Measurements from ENCODE around the gene PIEZO2.
A peak's percentile ranks its signal among the peaks of the same experiment; 100 is the strongest.

The PIEZO2 gene

DNA sequence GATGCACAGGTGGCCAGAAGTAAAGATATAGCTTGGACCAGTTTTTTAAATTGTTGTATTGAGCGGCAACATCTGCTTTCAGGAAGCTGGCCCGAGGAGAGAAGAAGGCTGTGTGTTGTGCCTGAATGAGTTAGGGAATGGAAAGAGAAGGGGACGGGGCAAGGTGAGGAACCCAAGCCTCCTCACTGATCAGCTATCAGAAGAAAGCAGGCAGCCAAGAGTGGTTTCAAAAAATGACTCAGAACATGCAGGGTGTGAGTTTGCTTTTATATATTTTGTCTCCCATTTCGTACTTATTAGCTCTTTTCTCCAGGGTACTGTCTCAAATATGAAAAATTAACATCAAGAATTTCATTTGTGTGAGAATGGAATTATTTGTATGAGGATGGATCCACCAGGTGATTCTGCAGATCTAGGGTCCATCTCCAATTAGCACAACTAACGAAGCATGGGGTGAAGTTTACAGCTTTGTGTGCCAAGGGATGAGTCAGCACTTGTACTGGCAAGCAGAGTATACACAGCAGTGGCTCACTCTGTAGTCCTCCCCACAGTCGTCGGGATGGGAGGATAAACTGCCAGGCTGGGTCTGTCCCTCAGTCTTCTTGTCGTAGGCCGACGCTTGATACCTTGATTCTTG is 175.7 kb downstream of the PIEZO2 start:
- H3K4me3 ChIP-seq (ENCODE audit: control insufficient read depth, low read depth, low read length): no peak overlapping the region
- DNase-seq (ENCODE audit: low read depth): no peak

DNA sequence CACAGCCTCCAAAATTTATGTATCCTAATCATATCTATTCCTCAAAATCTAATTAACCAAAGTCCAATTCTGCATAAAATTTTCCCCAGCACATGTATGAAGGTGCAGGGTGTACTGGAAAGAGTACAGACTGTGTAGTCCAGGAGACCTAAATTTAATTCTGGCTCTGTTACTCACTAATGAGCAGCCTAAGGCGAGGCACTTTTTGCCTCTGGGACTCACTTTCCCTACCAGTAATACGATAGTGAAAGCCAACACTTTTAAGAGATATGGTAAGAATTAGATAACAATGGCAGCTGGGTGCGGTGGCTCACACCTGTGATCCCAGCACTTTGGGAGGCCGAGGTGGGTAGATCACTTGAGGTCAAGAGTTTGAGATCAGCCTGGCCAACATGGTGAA is 177.7 kb downstream of the PIEZO2 start:
- TF ChIP-seq, protein P1, sequence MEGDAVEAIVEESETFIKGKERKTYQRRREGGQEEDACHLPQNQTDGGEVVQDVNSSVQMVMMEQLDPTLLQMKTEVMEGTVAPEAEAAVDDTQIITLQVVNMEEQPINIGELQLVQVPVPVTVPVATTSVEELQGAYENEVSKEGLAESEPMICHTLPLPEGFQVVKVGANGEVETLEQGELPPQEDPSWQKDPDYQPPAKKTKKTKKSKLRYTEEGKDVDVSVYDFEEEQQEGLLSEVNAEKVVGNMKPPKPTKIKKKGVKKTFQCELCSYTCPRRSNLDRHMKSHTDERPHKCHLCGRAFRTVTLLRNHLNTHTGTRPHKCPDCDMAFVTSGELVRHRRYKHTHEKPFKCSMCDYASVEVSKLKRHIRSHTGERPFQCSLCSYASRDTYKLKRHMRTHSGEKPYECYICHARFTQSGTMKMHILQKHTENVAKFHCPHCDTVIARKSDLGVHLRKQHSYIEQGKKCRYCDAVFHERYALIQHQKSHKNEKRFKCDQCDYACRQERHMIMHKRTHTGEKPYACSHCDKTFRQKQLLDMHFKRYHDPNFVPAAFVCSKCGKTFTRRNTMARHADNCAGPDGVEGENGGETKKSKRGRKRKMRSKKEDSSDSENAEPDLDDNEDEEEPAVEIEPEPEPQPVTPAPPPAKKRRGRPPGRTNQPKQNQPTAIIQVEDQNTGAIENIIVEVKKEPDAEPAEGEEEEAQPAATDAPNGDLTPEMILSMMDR (IDR thresholded peaks at IDR 0.05; ENCODE audit: control insufficient read depth, insufficient read depth, low read depth, low read length, missing control alignments): no peak
- DNase-seq (ENCODE audit: low read depth): no peak
- no peak overlapping the region for H3K4me3 ChIP-seq (ENCODE audit: control insufficient read depth, low read depth, low read length)

More for the DNA sequence above, 175.7 kb downstream of the PIEZO2 start:
- TF ChIP-seq, protein P1 (IDR thresholded peaks at IDR 0.05; ENCODE audit: control insufficient read depth, insufficient read depth, low read depth, low read length, missing control alignments): no peak

DNA sequence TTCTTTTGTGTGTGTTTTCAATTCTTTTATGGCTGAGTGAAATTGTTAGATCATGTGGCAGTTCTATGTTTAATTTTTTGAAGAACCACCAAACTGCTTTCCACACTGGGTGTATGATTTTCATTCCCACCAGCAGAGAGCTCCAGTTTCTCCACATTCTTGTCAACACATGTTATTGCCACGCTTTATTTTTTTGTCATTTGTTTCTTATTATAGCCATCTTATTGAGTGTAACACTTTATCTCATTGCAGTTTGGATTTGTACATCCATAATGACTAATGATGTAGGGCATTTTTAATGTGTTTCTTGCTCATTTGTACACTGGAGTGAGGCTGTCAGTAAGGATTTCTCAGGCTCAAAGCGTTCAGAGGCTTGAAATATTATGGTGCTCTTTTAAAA is 184.2 kb downstream of the PIEZO2 start:
- H3K4me3 ChIP-seq (ENCODE audit: control insufficient read depth, low read depth, low read length): no peak overlapping the region
- TF ChIP-seq, protein P1 (IDR thresholded peaks at IDR 0.05; ENCODE audit: control insufficient read depth, insufficient read depth, low read depth, low read length, missing control alignments): no peak
- peak; percentile 45 for DNase-seq (ENCODE audit: low read depth)

DNA sequence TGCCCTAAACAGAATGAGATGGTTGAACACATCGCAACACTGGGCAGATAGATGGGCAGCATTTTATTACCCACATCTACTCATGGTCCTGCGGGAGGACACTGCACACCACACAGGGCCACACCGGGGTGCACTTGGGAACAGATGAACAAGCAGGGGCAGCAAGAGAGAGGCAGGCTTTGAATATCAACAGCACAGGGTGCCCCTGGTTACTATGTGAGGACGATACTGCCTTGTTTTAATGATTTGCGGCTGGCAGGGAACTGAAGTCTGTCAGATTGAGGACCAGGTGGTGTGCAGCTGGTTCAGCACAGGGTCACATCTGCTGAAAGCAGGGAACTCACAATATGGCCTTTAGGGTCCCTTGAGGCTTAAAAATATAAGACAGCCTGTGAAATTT is 195.7 kb downstream of the PIEZO2 start:
- no peak for DNase-seq (ENCODE audit: low read depth)
- TF ChIP-seq, protein P1 (IDR thresholded peaks at IDR 0.05; ENCODE audit: control insufficient read depth, insufficient read depth, low read depth, low read length, missing control alignments): no peak
- H3K4me3 ChIP-seq (ENCODE audit: control insufficient read depth, low read depth, low read length): no peak overlapping the region

DNA sequence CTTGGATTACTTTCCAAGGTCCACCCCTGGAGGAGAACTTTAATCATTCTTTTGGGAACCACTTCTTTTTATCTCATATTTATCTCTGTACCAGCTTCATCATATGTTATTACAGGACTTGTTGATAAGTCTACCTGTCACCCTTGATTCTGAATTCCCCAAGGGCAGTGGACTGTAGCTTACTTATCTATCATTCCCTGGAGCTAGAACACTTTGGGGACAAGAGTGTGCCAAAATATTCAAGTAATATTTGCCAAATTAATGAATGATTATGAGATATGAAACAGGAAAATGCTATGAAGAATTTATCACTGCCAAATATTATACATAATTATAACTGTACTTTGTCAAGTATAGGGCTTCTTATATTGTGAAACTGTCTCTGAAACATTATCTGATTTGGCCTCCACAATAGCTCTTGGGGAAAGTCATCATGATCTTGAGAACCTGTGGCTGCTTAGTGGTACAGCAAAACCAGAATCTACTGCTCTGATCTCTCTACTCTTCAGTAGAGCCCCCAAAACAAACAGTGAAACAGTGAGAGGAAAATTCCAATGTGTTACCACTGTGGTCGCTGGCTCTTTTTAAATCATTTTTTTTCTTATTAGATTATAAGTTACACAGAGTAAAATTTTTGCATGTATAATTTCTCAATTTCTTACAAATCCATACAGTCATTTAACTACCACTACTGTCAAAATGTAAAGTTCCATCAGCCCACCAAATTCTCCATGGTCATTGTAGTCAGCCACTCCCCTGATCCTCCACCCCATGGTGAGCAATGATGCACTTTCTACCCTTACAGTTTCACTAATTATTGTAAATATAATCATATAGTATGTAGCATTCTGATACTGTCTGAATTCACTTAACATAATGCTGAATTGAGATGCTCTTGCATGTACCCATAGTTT is 197.5 kb downstream of the PIEZO2 start:
- DNase-seq (ENCODE audit: low read depth): no peak
- no peak overlapping the region for H3K4me3 ChIP-seq (ENCODE audit: control insufficient read depth, low read depth, low read length)
- TF ChIP-seq, protein P1 (IDR thresholded peaks at IDR 0.05; ENCODE audit: control insufficient read depth, insufficient read depth, low read depth, low read length, missing control alignments): no peak

DNA sequence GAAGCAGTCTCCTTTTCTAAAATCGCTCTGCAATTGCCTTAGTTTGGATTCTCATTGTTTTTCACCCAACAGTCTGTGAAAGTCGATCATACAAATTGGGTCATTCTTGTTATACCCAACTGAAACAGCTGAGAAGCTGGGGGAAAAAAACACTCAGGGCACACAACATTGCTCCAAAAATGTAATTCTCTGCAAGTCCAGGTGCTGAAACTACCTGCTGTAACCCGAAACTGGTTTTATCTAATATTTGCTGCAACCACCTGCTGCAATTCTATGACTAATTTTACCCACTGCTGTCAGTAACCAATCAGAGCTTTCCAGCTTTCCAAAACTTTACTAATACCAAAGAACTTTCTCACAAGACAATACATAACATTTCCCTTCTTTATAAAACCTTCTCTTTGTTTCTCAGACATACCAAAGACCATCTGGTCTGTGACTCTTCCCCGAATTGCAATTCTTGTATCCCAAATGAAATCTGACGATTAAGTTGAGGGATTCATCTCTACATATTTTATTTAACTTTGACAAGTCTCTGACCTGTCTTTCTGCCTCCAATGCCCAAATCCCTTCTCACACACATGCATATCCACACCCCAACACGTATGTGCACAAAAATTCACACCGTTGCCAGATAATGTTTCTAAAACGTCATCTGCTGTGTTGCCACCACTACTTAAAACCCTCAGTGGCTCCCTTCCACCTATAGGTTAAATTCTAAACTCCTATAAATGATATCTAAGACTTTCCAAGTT is 198.3 kb downstream of the PIEZO2 start:
- no peak overlapping the region for H3K4me3 ChIP-seq (ENCODE audit: control insufficient read depth, low read depth, low read length)
- no peak for DNase-seq (ENCODE audit: low read depth)

More for the DNA sequence above, 198.3 kb downstream of the PIEZO2 start:
- TF ChIP-seq, protein P1 (IDR thresholded peaks at IDR 0.05; ENCODE audit: control insufficient read depth, insufficient read depth, low read depth, low read length, missing control alignments): no peak
